Heart right ventricle (tissue), 16 donors: ENCODE data around the gene PCMTD2. TPM values are rescaled to one million over a fixed set of nuclear protein-coding genes. Genes with fewer than 3 reads are reported as not detected.

Experiments used
- ATAC-seq, 8 donors: fragments of 200-7000 bp; cut with Tn5 transposase; one replicate each; pipeline ENCODE4 v1.9.1; 2020; ENCODE audit warnings: mild to moderate bottlenecking in 8 of 8, moderate library complexity in 8 of 8, moderate number of reproducible peaks in 1 of 8
- DNase-seq, 2 donors: peaks; one replicate each; pipeline ENCODE4 v3.0.0-alpha.2; 2020
- H3K27ac ChIP-seq, 10 donors: fragments of 200-600 bp; sonication (generic) in 2 of 10; one replicate each; pipeline versions ENCODE4 v1.5.0 to v1.8.0; 2020 to 2022; ENCODE audit warnings: mild to moderate bottlenecking in 3 of 10
- H3K27me3 ChIP-seq, 7 donors: fragments of 200-600 bp; one replicate each; pipeline ENCODE4 v1.8.0; 2021 to 2022; ENCODE audit warnings: mild to moderate bottlenecking in 2 of 7
- H3K36me3 ChIP-seq, 9 donors: fragments of 200-600 bp; sonication (generic) in 1 of 9; one replicate each; pipeline versions ENCODE4 v1.5.0 to v1.8.0; 2020 to 2022; ENCODE audit warnings: mild to moderate bottlenecking in 2 of 9
- H3K4me1 ChIP-seq, 9 donors: fragments of 200-600 bp; sonication (generic) in 1 of 9; one replicate each; pipeline versions ENCODE4 v1.5.0 to v1.8.0; 2020 to 2022; ENCODE audit warnings: mild to moderate bottlenecking in 4 of 9
- H3K4me3 ChIP-seq, 10 donors: fragments of 200-600 bp; sonication (generic) in 2 of 10; one replicate each; pipeline versions ENCODE4 v1.5.0 to v1.8.0; 2020 to 2022; ENCODE audit warnings: mild to moderate bottlenecking in 7 of 10, moderate library complexity in 2 of 10
- H3K9me3 ChIP-seq, 11 donors: fragments of 200-600 bp in 10 of 11; sonication (generic) in 2 of 11; one replicate each; pipeline versions ENCODE4 v1.5.0 to v1.8.0; 2013 to 2022; ENCODE audit warnings: mild to moderate bottlenecking in 2 of 11, control low read depth in 1 of 11, moderate library complexity in 1 of 11
- WGBS, 2 donors: extraction: QIAGEN DNeasy Blood & Tissue Kit; methylation state at CpG; one replicate each; pipeline ENCODE4 v1.1.7; 2013; ENCODE audit warnings: inconsistent platforms in 1 of 2; 5-methylcytosine and 5-hydroxymethylcytosine counted together
- intact Hi-C, 10 donors: fragments of 100-400 bp; cut with DNase I; formaldehyde crosslinking; loops; one replicate each; pipeline versions ENCODE4 v1.11.1 to v1.14.2; 2022
- polyA plus RNA-seq, 2 donors: library from polyadenylated mRNA; stranded (reverse); fragments of 200-250 nt; gene quantifications; one replicate each; pipeline ENCODE4 v1.2.3, GENCODE V29; 2013
- total RNA-seq, 10 donors: library from RNA; stranded (reverse); fragmentation: NEBNext Ultra II Directional in 3 of 10; extraction: Animal tissue kit (Norgen Biotek cat#: 25700) in 3 of 10; gene quantifications; one replicate each; pipeline versions ENCODE4 v1.2.1 to v1.2.4, GENCODE V29; 2021 to 2023
- TF ChIP-seq, protein P1 (sequence below), 9 donors: fragments of 200-600 bp; sonication (generic) in 2 of 9; IDR thresholded peaks; one replicate each; pipeline versions ENCODE4 v1.5.0 to v1.8.0; 2021 to 2022; ENCODE audit warnings: antibody characterized with exemption in 9 of 9, mild to moderate bottlenecking in 5 of 9, moderate library complexity in 1 of 9
- donor health status: Arrhythmogenic right ventricular cardiomyopathy.
- donor health status: ischemic (EF 13 %, LVEDD 7.1; RV severe dilation, severe dysfunction).
- donor health status: healthy with polysubstance abuse.
- donor health status: DM: no; HTN: yes; CAD: no.
- donor health status: DM: no; HTN: no; CAD: no.
- donor health status: ischemic (EF 25% LVEDD 6.9; RV normal size, moderate dysfunction).
- donor health status: ischemic (EF 25% LVEDD 5.7; RV mildly dilated, moderate dysfunction).
- donor health status: healthy.
- donor health status: DM: yes; HTN: yes; CAD: no.
- donor health status: Ischemic cardiomyopathy.
- donor health status: ischemic (EF 35%, LVEDD 5.7; RV mildly dilated, moderate dysfunction).
- donor health status: nonischemic (EF 11% LVEDD 7.7; RV severe dilation, severe dysfunction).
- donor health status: DM: yes; HTN: yes; CAD: no.
- donor health status: PGD.
- donor health status: ischemic (EF 29% LVEDD 5.4; RV normal size, mild dysfunction).
- donor health status: nonischemic (EF 23%, LVEDD 6.1; RV moderate dilation, normal function).

PCMTD2 gene
- total and polyA plus RNA-seq, 12 donors, result 11.7 to 83.5 (median 67.9) TPM

DNA sequence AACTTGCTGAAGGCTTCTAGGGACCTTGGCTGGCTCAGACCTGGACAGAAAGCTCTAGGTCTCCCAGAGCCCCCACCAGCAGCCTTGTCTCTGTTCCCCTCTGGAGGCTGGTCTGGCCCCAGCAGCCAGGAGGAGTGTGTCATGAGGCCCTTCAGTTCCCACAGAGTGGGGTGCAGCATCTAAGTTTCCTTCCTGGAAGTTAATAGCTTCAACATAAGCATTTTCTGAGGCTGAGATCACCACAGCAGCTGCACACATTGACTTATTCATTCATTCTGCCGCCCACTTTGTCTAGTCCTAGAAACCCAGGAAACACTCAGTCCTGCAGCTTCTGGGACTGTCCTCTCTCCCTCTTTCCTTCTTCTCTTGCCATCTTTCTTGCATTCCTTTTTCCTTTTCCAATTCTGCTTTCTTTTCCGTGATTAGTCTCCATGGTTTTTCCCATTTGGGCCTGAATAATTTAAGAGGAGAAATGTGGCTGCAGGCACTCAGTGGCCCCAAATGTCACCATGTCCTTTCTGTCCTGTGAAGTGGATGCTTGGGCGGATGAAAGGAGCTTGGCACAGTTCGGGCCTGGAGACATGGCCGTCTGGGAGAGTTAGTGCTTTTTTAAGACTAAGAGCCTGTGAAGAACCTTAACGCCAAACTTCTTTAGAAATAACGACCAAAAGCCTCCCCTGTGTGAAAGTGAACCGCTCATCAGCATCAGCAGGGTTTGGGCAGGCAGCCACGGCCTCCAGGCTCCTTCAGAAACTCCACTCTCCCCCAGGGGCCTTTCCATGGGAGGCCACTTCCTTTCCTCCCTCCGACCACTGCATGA lies 31.0 kb upstream of the PCMTD2 start:
- ATAC-seq, result peak; percentile 6 to 69 (median 53)
- Histone ChIP-seq H3K4me1 (peaks cover 26 to 46% (median 42%) of the 10 kb centered on the region in 9 donors), H3K4me3 (no peak overlapping the region), H3K36me3 (no peaks in the 10 kb centered on the region), H3K27ac (peak overlapping the region in 9 of 10 donors; percentile 20 to 82 (median 69)), H3K9me3 (no peaks in the 10 kb centered on the region), H3K27me3 (peaks cover 0 to 7% (median 0%) of the 10 kb centered on the region in 7 donors)
- TF ChIP-seq, protein P1, sequence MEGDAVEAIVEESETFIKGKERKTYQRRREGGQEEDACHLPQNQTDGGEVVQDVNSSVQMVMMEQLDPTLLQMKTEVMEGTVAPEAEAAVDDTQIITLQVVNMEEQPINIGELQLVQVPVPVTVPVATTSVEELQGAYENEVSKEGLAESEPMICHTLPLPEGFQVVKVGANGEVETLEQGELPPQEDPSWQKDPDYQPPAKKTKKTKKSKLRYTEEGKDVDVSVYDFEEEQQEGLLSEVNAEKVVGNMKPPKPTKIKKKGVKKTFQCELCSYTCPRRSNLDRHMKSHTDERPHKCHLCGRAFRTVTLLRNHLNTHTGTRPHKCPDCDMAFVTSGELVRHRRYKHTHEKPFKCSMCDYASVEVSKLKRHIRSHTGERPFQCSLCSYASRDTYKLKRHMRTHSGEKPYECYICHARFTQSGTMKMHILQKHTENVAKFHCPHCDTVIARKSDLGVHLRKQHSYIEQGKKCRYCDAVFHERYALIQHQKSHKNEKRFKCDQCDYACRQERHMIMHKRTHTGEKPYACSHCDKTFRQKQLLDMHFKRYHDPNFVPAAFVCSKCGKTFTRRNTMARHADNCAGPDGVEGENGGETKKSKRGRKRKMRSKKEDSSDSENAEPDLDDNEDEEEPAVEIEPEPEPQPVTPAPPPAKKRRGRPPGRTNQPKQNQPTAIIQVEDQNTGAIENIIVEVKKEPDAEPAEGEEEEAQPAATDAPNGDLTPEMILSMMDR (IDR thresholded peaks at IDR 0.05), result no peak
- intact Hi-C loops, result no loop called here
- WGBS, 2 donors, result 33 to 42% methylated on average over 10 of the region's 10 CpGs
- DNase-seq, result peak in 1 of 2 donors; percentile 29

DNA sequence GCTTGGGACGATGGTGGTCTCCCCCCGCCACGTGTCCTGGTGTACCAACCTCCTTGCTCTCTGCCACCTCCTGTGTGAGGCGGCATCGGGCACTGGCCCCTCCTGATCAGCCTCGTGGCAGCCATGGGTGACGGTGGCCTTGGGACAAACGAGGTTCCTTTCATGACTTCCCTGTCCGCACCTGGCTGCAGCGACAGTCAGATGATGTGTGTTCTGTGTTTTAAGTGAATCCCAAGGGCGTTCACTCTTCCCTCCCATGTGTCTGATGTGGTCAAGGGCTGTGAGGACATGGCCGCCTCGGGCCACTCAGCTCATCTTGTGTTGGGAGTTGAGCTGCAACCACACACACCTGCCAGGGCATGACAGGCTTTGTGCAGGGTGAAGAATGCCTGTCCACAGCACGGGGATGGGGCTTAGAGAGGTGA lies 30.4 kb upstream of the PCMTD2 start:
- 63 to 78% methylated on average over 14 of the region's 14 CpGs for WGBS, 2 donors
- H3K4me1 ChIP-seq, result peaks cover 26 to 46% (median 42%) of the 10 kb centered on the region in 9 donors
- H3K27ac ChIP-seq, result peak overlapping the region in 9 of 10 donors; percentile 20 to 82 (median 69)
- DNase-seq (no peak), ATAC-seq (no peak)
- H3K9me3 ChIP-seq, result no peaks in the 10 kb centered on the region
- no peak overlapping the region for H3K4me3 ChIP-seq
- intact Hi-C loops, result no loop called here
- no peaks in the 10 kb centered on the region for H3K36me3 ChIP-seq
- TF ChIP-seq, protein P1 (IDR thresholded peaks at IDR 0.05), result no peak
- peaks cover 0 to 7% (median 0%) of the 10 kb centered on the region in 7 donors for H3K27me3 ChIP-seq

DNA sequence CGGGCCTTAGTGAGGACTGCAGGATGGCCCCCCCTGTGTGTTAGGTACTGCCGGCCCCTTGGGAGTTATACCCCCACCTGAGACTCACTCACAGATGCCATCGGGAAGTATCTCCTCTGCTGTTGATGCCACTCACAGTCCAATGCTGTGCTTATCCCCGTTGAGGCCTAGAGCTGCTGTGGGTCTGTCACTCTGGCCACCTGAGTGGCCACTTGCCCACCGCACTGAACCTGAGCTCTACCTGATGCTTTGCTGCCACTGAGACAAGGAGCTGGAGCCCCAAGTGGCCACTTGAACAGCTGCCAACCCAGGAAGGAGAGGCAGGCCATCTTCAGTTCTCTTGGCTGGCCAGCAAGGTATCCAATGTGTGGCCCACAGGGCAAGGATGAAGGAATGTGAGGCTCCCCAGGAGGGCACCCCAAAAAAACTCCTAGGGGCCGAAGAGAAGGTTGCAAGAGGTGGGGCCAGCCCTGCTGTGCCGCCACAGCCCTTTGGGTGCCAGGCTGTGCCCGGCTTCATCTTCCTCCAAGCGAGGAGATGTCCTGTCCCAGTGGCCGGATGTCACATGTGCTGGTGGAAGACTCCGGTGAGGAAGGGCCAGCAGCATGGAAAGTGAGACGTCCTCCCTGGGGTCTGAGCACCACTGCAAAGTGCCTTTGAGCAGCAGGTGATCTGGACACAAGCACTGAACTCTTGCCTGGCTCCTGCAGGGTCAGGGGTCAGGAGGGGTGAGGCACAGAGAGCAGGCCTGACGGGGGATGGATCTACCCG lies 29.5 kb upstream of the PCMTD2 start:
- peaks cover 0 to 6% (median 0%) of the 10 kb centered on the region in 7 donors for H3K27me3 ChIP-seq
- intact Hi-C loops, result no loop called here
- DNase-seq, result peak in 1 of 2 donors; percentile 5

More for the DNA sequence above, 29.5 kb upstream of the PCMTD2 start:
- peaks cover 26 to 45% (median 42%) of the 10 kb centered on the region in 9 donors for H3K4me1 ChIP-seq
- WGBS, 2 donors, result 90 to 96% methylated on average over 14 of the region's 14 CpGs
- H3K9me3 ChIP-seq, result no peaks in the 10 kb centered on the region
- H3K4me3 ChIP-seq, result no peak overlapping the region
- no peak for ATAC-seq
- H3K27ac ChIP-seq, result peak overlapping the region in 3 of 10 donors; percentile 68 to 82 (median 80)
- TF ChIP-seq, protein P1 (IDR thresholded peaks at IDR 0.05), result no peak
- no peaks in the 10 kb centered on the region for H3K36me3 ChIP-seq
